Measurements from ENCODE around the gene SPTLC3.

Gene SPTLC3

GRCh38 chr20:13139459-13140150, 130.8 kb downstream of the SPTLC3 start:
- no peak for DNase-seq (ENCODE audit: low read depth)

GRCh38 chr20:13140201-13140600, 131.4 kb downstream of the SPTLC3 start:
- DNase-seq (ENCODE audit: low read depth), result no peak

- no peak for DNase-seq (ENCODE audit: low read depth)
Observed at GRCh38 chr20:13140775-13141174, 132.0 kb downstream of the SPTLC3 start.

GRCh38 chr20:13141546-13141945, 132.8 kb downstream of the SPTLC3 start:
- DNase-seq (ENCODE audit: low read depth), result no peak

GRCh38 chr20:13142143-13142542, 133.4 kb downstream of the SPTLC3 start:
- DNase-seq (ENCODE audit: low read depth), result no peak

GRCh38 chr20:13147071-13147963, 138.5 kb downstream of the SPTLC3 start:
- no peak for DNase-seq (ENCODE audit: low read depth)

- no peak for DNase-seq (ENCODE audit: low read depth)
Observed at GRCh38 chr20:13147971-13148370, 139.2 kb downstream of the SPTLC3 start.

- no peak for DNase-seq (ENCODE audit: low read depth)
Observed at GRCh38 chr20:13148402-13148801, 139.6 kb downstream of the SPTLC3 start.

- no peak for DNase-seq (ENCODE audit: low read depth)
Observed at GRCh38 chr20:13148961-13149360, 140.2 kb downstream of the SPTLC3 start.

GRCh38 chr20:13149371-13150105, 140.8 kb downstream of the SPTLC3 start:
- no peak for DNase-seq (ENCODE audit: low read depth)

GRCh38 chr20:13158369-13158768, 149.6 kb downstream of the SPTLC3 start:
- no peak for DNase-seq (ENCODE audit: low read depth)

GRCh38 chr20:13159889-13160288, 151.1 kb downstream of the SPTLC3 start:
- no peak for DNase-seq (ENCODE audit: low read depth)

- no peak for DNase-seq (ENCODE audit: low read depth)
Observed at GRCh38 chr20:13165203-13165602, 156.4 kb downstream of the SPTLC3 start.

- no peak for DNase-seq (ENCODE audit: low read depth)
Observed at GRCh38 chr20:13166011-13166410, 157.2 kb downstream of the SPTLC3 start.

- DNase-seq (ENCODE audit: low read depth), result no peak
Observed at GRCh38 chr20:13166437-13166836, 157.7 kb downstream of the SPTLC3 start.

- DNase-seq (ENCODE audit: low read depth), result no peak
Observed at GRCh38 chr20:13169086-13169485, 160.3 kb downstream of the SPTLC3 start.

GRCh38 chr20:13170771-13171170, 162.0 kb downstream of the SPTLC3 start:
- DNase-seq (ENCODE audit: low read depth), result no peak

- DNase-seq (ENCODE audit: low read depth), result no peak
Observed at GRCh38 chr20:13173201-13173600, 164.4 kb downstream of the SPTLC3 start.

- DNase-seq (ENCODE audit: low read depth), result no peak
Observed at GRCh38 chr20:13174402-13174801, 165.6 kb downstream of the SPTLC3 start.

- DNase-seq (ENCODE audit: low read depth), result no peak
Observed at GRCh38 chr20:13180986-13181889, 172.5 kb downstream of the SPTLC3 start.

- DNase-seq (ENCODE audit: low read depth), result no peak
Observed at GRCh38 chr20:13183005-13183404, 174.2 kb downstream of the SPTLC3 start.
